IMR-90 (cell line): Measurements from ENCODE around the gene SNRNP35. TPM values are rescaled to one million over a fixed set of nuclear protein-coding genes. Genes with fewer than 3 reads are reported as not detected.

Source experiments
- ATAC-seq: fragments of 200-7000 bp; cut with Tn5 transposase; 2 replicates; pipeline ENCODE4 v1.9.1; 2020; ENCODE audit warnings: low read depth, mild to moderate bottlenecking, moderate library complexity
- BruUV-seq: library from RNA; stranded (reverse); fragments of 400-500 nt; replicated peaks from 2 replicates; lab custom pipeline; 2021; lab: Mats Ljungman, UMichigan
- CTCF ChIA-PET: fragments of 300-600 bp; formaldehyde crosslinking; extraction: SDS; loops from one replicate; lab custom pipeline; 2021; ENCODE audit warnings: antibody characterized with exemption; lab: Yijun Ruan, JAX
- POLR2A ChIA-PET: fragments of 300-600 bp; sonication (Branson Sonifier 250); formaldehyde crosslinking; loops from one replicate; lab custom pipeline; 2022; ENCODE audit warnings: antibody characterized with exemption; ENCODE audit not compliant: unreplicated experiment; lab: Charles Lee
- DNase-seq: peaks from one replicate; pipeline ENCODE4 v3.0.0; 2013
- H2AFZ ChIP-seq: replicated peaks from 2 replicates; pipeline ENCODE3; 2013; ENCODE audit warnings: low read length, mild to moderate bottlenecking; ENCODE audit not compliant: poor library complexity
- H2AK5ac ChIP-seq: 2 replicates; pipeline ENCODE4 v1.6.1; 2013; ENCODE audit warnings: low read depth, low read length, inconsistent platforms
- H2AK9ac ChIP-seq: replicated peaks from 2 replicates; pipeline ENCODE3; 2013; ENCODE audit warnings: mild to moderate bottlenecking, low read depth, low read length, moderate library complexity; ENCODE audit not compliant: poor library complexity
- H2BK120ac ChIP-seq: 2 replicates; pipeline ENCODE4 v1.6.1; 2013; ENCODE audit warnings: low read depth, low read length, inconsistent platforms
- H2BK15ac ChIP-seq: 3 replicates; pipeline ENCODE4 v1.6.1; 2013; ENCODE audit warnings: low read depth, low read length, inconsistent platforms
- H2BK20ac ChIP-seq: 2 replicates; pipeline ENCODE4 v1.6.1; 2013; ENCODE audit warnings: low read depth, mild to moderate bottlenecking, inconsistent platforms, low read length, moderate library complexity
- H2BK5ac ChIP-seq: 2 replicates; pipeline ENCODE4 v1.6.1; 2013; ENCODE audit warnings: mild to moderate bottlenecking, low read depth, low read length, inconsistent platforms; ENCODE audit not compliant: poor library complexity, severe bottlenecking
- H3K14ac ChIP-seq: replicated peaks from 2 replicates; pipeline ENCODE4 v1.6.1; 2013; ENCODE audit warnings: low read depth, low read length, inconsistent platforms
- H3K18ac ChIP-seq: 2 replicates; pipeline ENCODE4 v1.6.1; 2013; ENCODE audit warnings: low read depth, low read length, control low read depth
- H3K23ac ChIP-seq: 2 replicates; pipeline ENCODE4 v1.6.1; 2013; ENCODE audit warnings: low read depth, low read length, inconsistent platforms
- H3K27ac ChIP-seq: 2 replicates; pipeline ENCODE4 v1.5.1; 2013; ENCODE audit warnings: mild to moderate bottlenecking, control low read depth, low read length; ENCODE audit not compliant: insufficient read depth
- H3K27me3 ChIP-seq: 2 replicates; pipeline ENCODE4 v1.6.1; 2013; ENCODE audit warnings: low read length; ENCODE audit not compliant: control insufficient read depth, insufficient read depth
- H3K36me3 ChIP-seq: 2 replicates; pipeline ENCODE4 v1.6.1; 2013; ENCODE audit warnings: low read length, mixed read lengths; ENCODE audit not compliant: control insufficient read depth, insufficient read depth
- H3K4ac ChIP-seq: 2 replicates; pipeline ENCODE4 v1.6.1; 2013; ENCODE audit warnings: low read depth, low read length, inconsistent platforms
- H3K4me1 ChIP-seq: 2 replicates; pipeline ENCODE4 v1.6.1; 2013; ENCODE audit warnings: low read length, mixed read lengths; ENCODE audit not compliant: control insufficient read depth, insufficient read depth
- H3K4me2 ChIP-seq: 2 replicates; pipeline ENCODE4 v1.6.1; 2013; ENCODE audit warnings: low read depth, mild to moderate bottlenecking, control low read depth, low read length, moderate library complexity
- H3K4me3 ChIP-seq: 2 replicates; pipeline ENCODE4 v1.5.1; 2013; ENCODE audit warnings: low read depth, mild to moderate bottlenecking, control low read depth, low read length, moderate library complexity; ENCODE audit not compliant: insufficient read depth
- H3K56ac ChIP-seq: 2 replicates; pipeline ENCODE4 v1.6.1; 2013; ENCODE audit warnings: low read length, inconsistent platforms; ENCODE audit not compliant: insufficient read depth; ENCODE audit errors: extremely low read depth
- H3K79me1 ChIP-seq, 2 experiments: 2 replicates each; pipeline ENCODE4 v1.6.1; 2013; ENCODE audit warnings: low read length in 2 of 2, inconsistent platforms in 1 of 2, low read depth in 1 of 2
- H3K9ac ChIP-seq: 2 replicates; pipeline ENCODE4 v1.6.1; 2013; ENCODE audit warnings: low read depth, low read length, control low read depth
- H3K9me1 ChIP-seq: 2 replicates; pipeline ENCODE4 v1.6.1; 2013; ENCODE audit warnings: low read length, inconsistent platforms; ENCODE audit not compliant: insufficient read depth
- H3K9me3 ChIP-seq: 2 replicates; pipeline ENCODE4 v1.6.1; 2013; ENCODE audit warnings: low read length; ENCODE audit not compliant: control insufficient read depth, insufficient read depth
- H4K20me1 ChIP-seq: 2 replicates; pipeline ENCODE4 v1.6.1; 2013; ENCODE audit warnings: low read length, inconsistent platforms; ENCODE audit not compliant: insufficient read depth
- H4K5ac ChIP-seq: 2 replicates; pipeline ENCODE4 v1.6.1; 2013; ENCODE audit warnings: mild to moderate bottlenecking, low read depth, low read length, control low read depth
- H4K8ac ChIP-seq, 2 experiments: 2 replicates each; pipeline ENCODE4 v1.6.1; 2013; ENCODE audit warnings: low read depth in 2 of 2, low read length in 2 of 2, control low read depth in 1 of 2, inconsistent platforms in 1 of 2
- H4K91ac ChIP-seq: 2 replicates; pipeline ENCODE4 v1.6.1; 2013; ENCODE audit warnings: low read depth, low read length, inconsistent platforms; ENCODE audit not compliant: insufficient read depth
- BHLHE40 ChIP-seq: fragments of 150-350 bp; IDR thresholded peaks from 2 replicates; pipeline ENCODE4 v1.6.1; 2016; ENCODE audit warnings: mild to moderate bottlenecking, low read depth, low read length
- CEBPB ChIP-seq: IDR thresholded peaks from 2 replicates; pipeline ENCODE4 v1.6.1; 2012; ENCODE audit warnings: low read depth, low read length, improper control_type of control experiment
- CHD1 ChIP-seq: IDR thresholded peaks from 2 replicates; pipeline ENCODE4 v1.6.1; 2012; ENCODE audit warnings: low read depth, low read length, improper control_type of control experiment
- CTCF ChIP-seq: conservative IDR thresholded peaks from 2 replicates; pipeline ENCODE4 v1.5.1; 2012; ENCODE audit warnings: mild to moderate bottlenecking, low read depth, low read length, improper control_type of control experiment
- ELK1 ChIP-seq: fragments of 150-350 bp; IDR thresholded peaks from 2 replicates; pipeline ENCODE4 v1.6.1; 2016; ENCODE audit warnings: low read depth, mild to moderate bottlenecking, low read length, moderate library complexity, borderline replicate concordance
- FOS ChIP-seq: fragments of 150-350 bp; IDR thresholded peaks from 2 replicates; pipeline ENCODE4 v1.6.1; 2016; ENCODE audit warnings: low read depth, low read length
- MAFK ChIP-seq: IDR thresholded peaks from 2 replicates; pipeline ENCODE4 v1.6.1; 2012; ENCODE audit warnings: low read depth, low read length, improper control_type of control experiment
- MAZ ChIP-seq: IDR thresholded peaks from 2 replicates; pipeline ENCODE4 v1.6.1; 2012; ENCODE audit warnings: low read depth, mild to moderate bottlenecking, low read length, improper control_type of control experiment, moderate library complexity, borderline replicate concordance
- MXI1 ChIP-seq: IDR thresholded peaks from 2 replicates; pipeline ENCODE4 v1.6.1; 2012; ENCODE audit warnings: low read depth, mild to moderate bottlenecking, low read length, moderate library complexity, borderline replicate concordance
- NFE2L2 ChIP-seq: fragments of 150-350 bp; IDR thresholded peaks from 2 replicates; pipeline ENCODE4 v1.6.1; 2016; ENCODE audit warnings: low read depth, mild to moderate bottlenecking, low read length
- POLR2A ChIP-seq: IDR thresholded peaks from 2 replicates; pipeline ENCODE4 v1.6.1; 2012; ENCODE audit warnings: mild to moderate bottlenecking, low read depth, low read length
- RCOR1 ChIP-seq: IDR thresholded peaks from 2 replicates; pipeline ENCODE4 v1.6.1; 2012; ENCODE audit warnings: mild to moderate bottlenecking, low read length, improper control_type of control experiment; ENCODE audit not compliant: insufficient replicate concordance
- RFX5 ChIP-seq: IDR thresholded peaks from 2 replicates; pipeline ENCODE4 v1.8.0; 2012; ENCODE audit warnings: low read depth, mild to moderate bottlenecking, low read length, moderate library complexity
- SMC3 ChIP-seq: fragments of 150-350 bp; IDR thresholded peaks from 2 replicates; pipeline ENCODE4 v1.6.1; 2016; ENCODE audit warnings: low read depth, mild to moderate bottlenecking, antibody characterized with exemption, low read length, moderate library complexity
- USF2 ChIP-seq: fragments of 150-350 bp; IDR thresholded peaks from 2 replicates; pipeline ENCODE4 v1.6.1; 2017; ENCODE audit warnings: mild to moderate bottlenecking, antibody characterized with exemption, low read length, low read depth
- WGBS, 2 experiments: methylation state at CpG; one replicate each; pipeline versions ENCODE4 v1.1.5 to v1.1.7; 2013; ENCODE audit warnings: missing lambda C conversion rate in 2 of 2; ENCODE audit not compliant: insufficient read length in 1 of 2; ENCODE audit errors: extremely low coverage in 2 of 2; 5-methylcytosine and 5-hydroxymethylcytosine counted together
- dilution Hi-C: fragments of 300-500 bp; cut with HindIII; formaldehyde crosslinking; loops from one replicate; pipeline ENCODE4 v1.14.3; 2018; ENCODE audit warnings: low sequenced_read_pairs; ENCODE audit not compliant: unreplicated experiment
- in situ Hi-C: fragments of 300-500 bp; cut with MboI; formaldehyde crosslinking; loops from 3 replicates; pipeline ENCODE4 v1.14.3; 2019; ENCODE audit warnings: low sequenced_read_pairs, inconsistent platforms, mixed read lengths
- intact Hi-C: fragments of 100-400 bp; cut with micrococcal nuclease; formaldehyde crosslinking; loops from 2 replicates; pipeline ENCODE4 v1.10.0; 2022
- polyA plus RNA-seq, 3 experiments: library from polyadenylated mRNA; depleted of rRNA; stranded (reverse); fragments of >200 nt; gene quantifications; 2 replicates each; pipeline ENCODE4 v1.2.3, GENCODE V29; 2012; ENCODE audit warnings: low replicate concordance in 1 of 3
- total RNA-seq: library from RNA; depleted of rRNA; stranded (reverse); fragments of >200 nt; gene quantifications from 2 replicates; pipeline ENCODE4 v1.2.3, GENCODE V29; 2012

The SNRNP35 gene
- total and polyA plus RNA-seq, 2 of the 4 experiments (the other 2 are of a cell fraction): 4.7 to 15.4 TPM

- H3K4me1 ChIP-seq: no peaks in the 10 kb centered on the region
- no peak overlapping the region for H3K27ac ChIP-seq
- TF ChIP-seq BHLHE40: no peak
- TF ChIP-seq CTCF: no peak
- TF ChIP-seq MAFK: no peak
- no peak for TF ChIP-seq USF2
- no peak for TF ChIP-seq RCOR1
- TF ChIP-seq CHD1: no peak
- TF ChIP-seq NFE2L2: no peak
- TF ChIP-seq MAZ: no peak
- TF ChIP-seq FOS: no peak
- TF ChIP-seq CEBPB: no peak
- no peak for TF ChIP-seq SMC3
- TF ChIP-seq RFX5: no peak
- TF ChIP-seq POLR2A: no peak
- no peak for TF ChIP-seq MXI1
- TF ChIP-seq ELK1: no peak
- H3K9me3 ChIP-seq: no peaks in the 10 kb centered on the region
- H4K5ac ChIP-seq: no peak overlapping the region
- peaks cover 0 to 4% of the 10 kb centered on the region in 2 experiments; a peak in 1 of 4 replicates for H3K79me1 ChIP-seq
- WGBS, 2 experiments: 92% methylated on average over 2 of the region's 8 CpGs; no CpG with 5 or more reads in 1 of the 2 experiments
- peaks cover 2% of the 10 kb centered on the region; the same call in 1 of the 2 replicates for H3K9me1 ChIP-seq
- H3K4me3 ChIP-seq: no peak overlapping the region
- H3K23ac ChIP-seq: no peak overlapping the region
- H4K8ac ChIP-seq: no peak overlapping the region
- H3K4ac ChIP-seq: no peak overlapping the region
- intact Hi-C loops: no loop called here
- H3K27me3 ChIP-seq: no peaks in the 10 kb centered on the region
- H4K91ac ChIP-seq: no peak overlapping the region
- H2BK15ac ChIP-seq: no peak overlapping the region
- no peak for ATAC-seq
- H3K14ac ChIP-seq: no peak overlapping the region
- H2AFZ ChIP-seq: no peak overlapping the region
- BruUV-seq: no TSS peak
- in situ Hi-C loops: no loop called here
- H2BK20ac ChIP-seq: no peak overlapping the region
- H2AK5ac ChIP-seq: no peak overlapping the region
- DNase-seq: no peak
- no peak overlapping the region for H3K9ac ChIP-seq
- CTCF ChIA-PET: interaction anchor here (0.6 kb wide), 1 partner anchor 19 kb away, joined by 3 read pairs; no protein-coding TSS in a partner anchor
- H2BK5ac ChIP-seq: no peak overlapping the region
- H3K36me3 ChIP-seq: peaks cover 17% of the 10 kb centered on the region
- H3K4me2 ChIP-seq: no peak overlapping the region
- H4K20me1 ChIP-seq: no peaks in the 10 kb centered on the region
- POLR2A ChIA-PET: no interaction called here
- no peak overlapping the region for H3K56ac ChIP-seq
- no peak overlapping the region for H2AK9ac ChIP-seq
- no peak overlapping the region for H2BK120ac ChIP-seq
- dilution Hi-C loops: no loop called here
- no peak overlapping the region for H3K18ac ChIP-seq
Observed at GRCh38 chr12:123427036-123427769, 30.7 kb upstream of the SNRNP35 start.
